HepG2 (cell line): Measurements from ENCODE around the gene SENP6. TPM values are rescaled to one million over a fixed set of nuclear protein-coding genes. Genes with fewer than 3 reads are reported as not detected.

Experiments used
- MEIS2 ChIP-seq: sonication (generic); formaldehyde crosslinking; IDR thresholded peaks from 2 replicates; pipeline ENCODE4 v1.9.0; 2021; ENCODE audit warnings: mild to moderate bottlenecking, missing genetic modification reagents
- NONO ChIP-seq, 2 experiments: fragments of 450-650 bp in 1 of 2; sonication (generic) in 1 of 2; formaldehyde crosslinking in 1 of 2; IDR thresholded peaks in 1 of 2; conservative IDR thresholded peaks in 1 of 2; 2 replicates each; pipeline versions ENCODE4 v1.6.1 to v1.8.0; 2017 to 2022; ENCODE audit warnings: mild to moderate bottlenecking in 1 of 2, missing genetic modification reagents in 1 of 2, moderate library complexity in 1 of 2
- REL ChIP-seq: sonication (generic); formaldehyde crosslinking; conservative IDR thresholded peaks from 2 replicates; pipeline ENCODE4 v1.8.0; 2022; ENCODE audit warnings: mild to moderate bottlenecking, missing genetic modification reagents, moderate library complexity
- ZC3H4 ChIP-seq: sonication (generic); formaldehyde crosslinking; IDR thresholded peaks from 2 replicates; pipeline ENCODE4 v1.4.0; 2020; ENCODE audit warnings: missing genetic modification reagents, borderline replicate concordance
- ZFP62 ChIP-seq: sonication (generic); formaldehyde crosslinking; IDR thresholded peaks from 2 replicates; pipeline ENCODE4 v1.4.0; 2020; ENCODE audit warnings: missing genetic modification reagents
- ZNF180 ChIP-seq: sonication (generic); formaldehyde crosslinking; IDR thresholded peaks from 2 replicates; pipeline ENCODE4 v1.4.0; 2020; ENCODE audit warnings: low read depth, missing genetic modification reagents, borderline replicate concordance
- ZNF20 ChIP-seq: sonication (generic); formaldehyde crosslinking; IDR thresholded peaks from 2 replicates; pipeline ENCODE4 v1.4.0; 2020; ENCODE audit warnings: mild to moderate bottlenecking, moderate library complexity, missing genetic modification reagents
- ZNF607 ChIP-seq: sonication (generic); formaldehyde crosslinking; IDR thresholded peaks from 2 replicates; pipeline ENCODE4 v1.5.1; 2020; ENCODE audit warnings: missing genetic modification reagents, mild to moderate bottlenecking, borderline replicate concordance
- ZNF614 ChIP-seq: IDR thresholded peaks from 2 replicates; pipeline ENCODE4 v1.6.1; 2018; ENCODE audit warnings: missing biosample characterization, missing genetic modification reagents, inconsistent platforms, borderline replicate concordance
- ZNF878 ChIP-seq: sonication (generic); formaldehyde crosslinking; IDR thresholded peaks from 2 replicates; pipeline ENCODE4 v1.8.1; 2023; ENCODE audit warnings: mild to moderate bottlenecking, missing genetic modification reagents, moderate library complexity
- polyA plus RNA-seq, 8 experiments: library from polyadenylated mRNA; depleted of rRNA in 3 of 8; stranded (reverse) in 7 of 8; unstranded in 1 of 8; fragments of >200 nt; fragmentation: Illumina TruSeq in 4 of 8; extraction: Trizol in 4 of 8; gene quantifications; 2 replicates each; pipeline versions ENCODE4 v1.2.1 to v1.2.3, GENCODE V29; 2011 to 2016; ENCODE audit warnings: low read depth in 4 of 8, missing spikeins in 1 of 8, mixed read lengths in 1 of 8; ENCODE audit not compliant: insufficient read depth in 1 of 8
- total RNA-seq, 5 experiments: library from RNA; depleted of rRNA; stranded (reverse); fragments of >200 nt; fragmentation: Illumina TruSeq; extraction: Trizol; gene quantifications; 2 replicates each; pipeline ENCODE4 v1.2.3, GENCODE V29; 2016; ENCODE audit warnings: low read depth in 1 of 5
- TF ChIP-seq, protein P1 (sequence below): sonication (generic); formaldehyde crosslinking; IDR thresholded peaks from 2 replicates; pipeline ENCODE4 v1.5.0; 2020; ENCODE audit warnings: mild to moderate bottlenecking, missing genetic modification reagents
- TF ChIP-seq, protein P2 (sequence below): IDR thresholded peaks from 2 replicates; pipeline ENCODE4 v1.6.1; 2016
- TF ChIP-seq, protein P3 (sequence below): sonication (generic); formaldehyde crosslinking; conservative IDR thresholded peaks from 2 replicates; pipeline ENCODE4 v1.4.0; 2020; ENCODE audit warnings: missing genetic modification reagents
- TF ChIP-seq, protein P4 (sequence below): sonication (generic); formaldehyde crosslinking; IDR thresholded peaks from 2 replicates; pipeline ENCODE4 v1.8.1; 2023; ENCODE audit warnings: mild to moderate bottlenecking, moderate library complexity, missing genetic modification reagents
- TF ChIP-seq, protein P5 (sequence below): sonication (generic); formaldehyde crosslinking; IDR thresholded peaks from 2 replicates; pipeline ENCODE4 v1.8.0; 2022; ENCODE audit warnings: low read depth, missing genetic modification reagents
- TF ChIP-seq, protein P6 (sequence below): sonication (generic); formaldehyde crosslinking; IDR thresholded peaks from 2 replicates; pipeline ENCODE4 v1.5.0; 2020; ENCODE audit warnings: missing genetic modification reagents, mild to moderate bottlenecking, borderline replicate concordance

The SENP6 gene
- total and polyA plus RNA-seq, 2 of the 13 experiments (the other 11 are each of a cell fraction or from before 2014, with no cell fraction given) = 21.9 to 50.1 TPM

DNA sequence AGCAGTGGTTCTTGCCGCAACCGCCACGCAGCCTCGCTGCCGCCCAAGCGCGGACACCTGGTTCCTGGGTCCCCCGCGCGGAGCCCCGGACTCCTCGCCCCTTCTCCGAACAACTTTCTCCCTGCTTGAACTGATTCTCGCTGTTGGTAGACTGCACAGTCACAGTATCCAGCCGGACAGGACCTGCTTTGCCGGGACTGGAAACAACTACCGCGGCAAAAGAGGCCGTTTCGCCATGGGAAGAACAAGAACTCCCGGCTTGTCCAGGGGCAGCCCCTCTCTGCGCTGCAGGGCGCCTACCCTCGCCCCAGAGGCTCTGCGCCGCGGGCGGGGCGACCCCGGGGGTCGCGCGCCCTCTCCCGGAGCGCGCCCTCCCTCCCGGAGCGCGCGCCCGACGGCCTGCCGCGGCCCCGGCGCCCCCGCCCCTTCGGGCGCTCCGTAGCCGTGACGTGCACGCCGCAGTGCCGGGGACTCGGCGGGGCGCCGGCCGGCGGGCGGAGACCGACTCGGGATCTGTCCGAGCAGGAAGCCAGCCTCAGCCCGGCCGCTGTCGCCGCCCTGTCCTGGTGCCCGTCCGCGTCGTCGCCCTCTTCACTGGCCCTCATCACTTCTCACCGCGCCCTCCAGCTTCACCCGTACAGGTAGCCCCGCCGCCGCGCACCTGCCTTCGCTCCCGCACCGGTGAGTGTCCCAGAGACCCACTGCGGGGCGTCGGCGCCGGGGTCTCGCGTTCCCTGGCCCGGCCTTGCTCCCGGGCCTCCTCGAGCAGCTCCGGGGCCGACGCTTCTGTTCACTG is 147.3 kb downstream of the SENP6 start, which contains the start of gene MYO6 (continued):
- TF ChIP-seq, protein P1, sequence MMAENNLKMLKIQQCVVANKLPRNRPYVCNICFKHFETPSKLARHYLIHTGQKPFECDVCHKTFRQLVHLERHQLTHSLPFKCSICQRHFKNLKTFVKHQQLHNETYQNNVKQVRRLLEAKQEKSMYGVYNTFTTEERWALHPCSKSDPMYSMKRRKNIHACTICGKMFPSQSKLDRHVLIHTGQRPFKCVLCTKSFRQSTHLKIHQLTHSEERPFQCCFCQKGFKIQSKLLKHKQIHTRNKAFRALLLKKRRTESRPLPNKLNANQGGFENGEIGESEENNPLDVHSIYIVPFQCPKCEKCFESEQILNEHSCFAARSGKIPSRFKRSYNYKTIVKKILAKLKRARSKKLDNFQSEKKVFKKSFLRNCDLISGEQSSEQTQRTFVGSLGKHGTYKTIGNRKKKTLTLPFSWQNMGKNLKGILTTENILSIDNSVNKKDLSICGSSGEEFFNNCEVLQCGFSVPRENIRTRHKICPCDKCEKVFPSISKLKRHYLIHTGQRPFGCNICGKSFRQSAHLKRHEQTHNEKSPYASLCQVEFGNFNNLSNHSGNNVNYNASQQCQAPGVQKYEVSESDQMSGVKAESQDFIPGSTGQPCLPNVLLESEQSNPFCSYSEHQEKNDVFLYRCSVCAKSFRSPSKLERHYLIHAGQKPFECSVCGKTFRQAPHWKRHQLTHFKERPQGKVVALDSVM (CRISPR knock-in tag) = peak; percentile 78; the same call in 1 of the 2 replicates
- TF ChIP-seq MEIS2 (CRISPR knock-in tag) (peak; percentile 50), ZFP62 (CRISPR knock-in tag) (no peak), ZC3H4 (no peak), ZNF878 (CRISPR knock-in tag) (no peak), ZNF614 (CRISPR knock-in tag) (no peak), ZNF20 (CRISPR knock-in tag) (no peak), NONO (IDR thresholded peaks at IDR 0.05) (no peak), NONO (CRISPR knock-in tag; conservative IDR thresholded peaks at IDR 0.05) (no peak; the same call in 1 of the 2 replicates), ZNF607 (CRISPR knock-in tag) (no peak), ZNF180 (no peak), REL (no peak)
- TF ChIP-seq, protein P2, sequence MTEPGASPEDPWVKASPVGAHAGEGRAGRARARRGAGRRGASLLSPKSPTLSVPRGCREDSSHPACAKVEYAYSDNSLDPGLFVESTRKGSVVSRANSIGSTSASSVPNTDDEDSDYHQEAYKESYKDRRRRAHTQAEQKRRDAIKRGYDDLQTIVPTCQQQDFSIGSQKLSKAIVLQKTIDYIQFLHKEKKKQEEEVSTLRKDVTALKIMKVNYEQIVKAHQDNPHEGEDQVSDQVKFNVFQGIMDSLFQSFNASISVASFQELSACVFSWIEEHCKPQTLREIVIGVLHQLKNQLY (CRISPR knock-in tag) = no peak
- TF ChIP-seq, protein P3, sequence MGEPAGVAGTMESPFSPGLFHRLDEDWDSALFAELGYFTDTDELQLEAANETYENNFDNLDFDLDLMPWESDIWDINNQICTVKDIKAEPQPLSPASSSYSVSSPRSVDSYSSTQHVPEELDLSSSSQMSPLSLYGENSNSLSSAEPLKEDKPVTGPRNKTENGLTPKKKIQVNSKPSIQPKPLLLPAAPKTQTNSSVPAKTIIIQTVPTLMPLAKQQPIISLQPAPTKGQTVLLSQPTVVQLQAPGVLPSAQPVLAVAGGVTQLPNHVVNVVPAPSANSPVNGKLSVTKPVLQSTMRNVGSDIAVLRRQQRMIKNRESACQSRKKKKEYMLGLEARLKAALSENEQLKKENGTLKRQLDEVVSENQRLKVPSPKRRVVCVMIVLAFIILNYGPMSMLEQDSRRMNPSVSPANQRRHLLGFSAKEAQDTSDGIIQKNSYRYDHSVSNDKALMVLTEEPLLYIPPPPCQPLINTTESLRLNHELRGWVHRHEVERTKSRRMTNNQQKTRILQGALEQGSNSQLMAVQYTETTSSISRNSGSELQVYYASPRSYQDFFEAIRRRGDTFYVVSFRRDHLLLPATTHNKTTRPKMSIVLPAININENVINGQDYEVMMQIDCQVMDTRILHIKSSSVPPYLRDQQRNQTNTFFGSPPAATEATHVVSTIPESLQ (CRISPR knock-in tag) = no peak
- TF ChIP-seq, protein P4, sequence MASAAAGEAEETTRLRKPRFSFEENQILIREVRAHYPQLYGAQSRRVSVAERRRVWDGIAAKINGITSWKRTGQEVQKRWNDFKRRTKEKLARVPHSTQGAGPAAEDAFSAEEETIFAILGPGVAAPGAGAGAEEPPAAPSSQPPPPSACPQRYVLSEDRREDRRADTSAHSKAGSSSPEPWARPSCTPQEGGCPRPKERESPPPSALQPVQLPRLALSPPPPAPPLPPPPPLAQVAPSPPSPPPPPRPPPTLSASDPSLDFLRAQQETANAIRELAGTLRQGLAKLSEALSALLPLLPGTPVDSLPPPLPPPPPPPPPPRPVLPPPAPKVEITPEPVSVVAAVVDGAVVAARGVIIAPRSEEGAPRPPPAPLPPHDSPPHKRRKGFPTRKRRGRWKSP (CRISPR knock-in tag) = no peak
- TF ChIP-seq, protein P5, sequence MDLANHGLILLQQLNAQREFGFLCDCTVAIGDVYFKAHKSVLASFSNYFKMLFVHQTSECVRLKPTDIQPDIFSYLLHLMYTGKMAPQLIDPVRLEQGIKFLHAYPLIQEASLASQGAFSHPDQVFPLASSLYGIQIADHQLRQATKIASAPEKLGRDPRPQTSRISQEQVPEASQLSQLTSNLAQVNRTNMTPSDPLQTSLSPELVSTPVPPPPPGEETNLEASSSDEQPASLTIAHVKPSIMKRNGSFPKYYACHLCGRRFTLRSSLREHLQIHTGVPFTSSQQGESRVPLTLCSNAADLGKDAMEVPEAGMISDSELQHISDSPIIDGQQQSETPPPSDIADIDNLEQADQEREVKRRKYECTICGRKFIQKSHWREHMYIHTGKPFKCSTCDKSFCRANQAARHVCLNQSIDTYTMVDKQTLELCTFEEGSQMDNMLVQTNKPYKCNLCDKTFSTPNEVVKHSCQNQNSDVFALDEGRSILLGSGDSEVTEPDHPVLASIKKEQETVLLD (CRISPR knock-in tag) = no peak; the same call in 1 of the 2 replicates
- TF ChIP-seq, protein P6, sequence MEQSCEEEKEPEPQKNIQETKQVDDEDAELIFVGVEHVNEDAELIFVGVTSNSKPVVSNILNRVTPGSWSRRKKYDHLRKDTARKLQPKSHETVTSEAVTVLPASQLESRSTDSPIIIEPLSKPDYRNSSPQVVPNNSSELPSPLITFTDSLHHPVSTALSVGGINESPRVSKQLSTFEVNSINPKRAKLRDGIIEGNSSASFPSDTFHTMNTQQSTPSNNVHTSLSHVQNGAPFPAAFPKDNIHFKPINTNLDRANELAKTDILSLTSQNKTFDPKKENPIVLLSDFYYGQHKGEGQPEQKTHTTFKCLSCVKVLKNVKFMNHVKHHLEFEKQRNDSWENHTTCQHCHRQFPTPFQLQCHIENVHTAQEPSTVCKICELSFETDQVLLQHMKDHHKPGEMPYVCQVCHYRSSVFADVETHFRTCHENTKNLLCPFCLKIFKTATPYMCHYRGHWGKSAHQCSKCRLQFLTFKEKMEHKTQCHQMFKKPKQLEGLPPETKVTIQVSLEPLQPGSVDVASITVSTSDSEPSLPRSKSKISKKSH (CRISPR knock-in tag) = no peak
